ENCODE results near the gene PYY.
"Not testable (repeated sequence)": the region's sequence is repeated elsewhere in the genome, so short reads cannot be mapped to it uniquely, and the experiment has no call there.

Gene PYY

DNA sequence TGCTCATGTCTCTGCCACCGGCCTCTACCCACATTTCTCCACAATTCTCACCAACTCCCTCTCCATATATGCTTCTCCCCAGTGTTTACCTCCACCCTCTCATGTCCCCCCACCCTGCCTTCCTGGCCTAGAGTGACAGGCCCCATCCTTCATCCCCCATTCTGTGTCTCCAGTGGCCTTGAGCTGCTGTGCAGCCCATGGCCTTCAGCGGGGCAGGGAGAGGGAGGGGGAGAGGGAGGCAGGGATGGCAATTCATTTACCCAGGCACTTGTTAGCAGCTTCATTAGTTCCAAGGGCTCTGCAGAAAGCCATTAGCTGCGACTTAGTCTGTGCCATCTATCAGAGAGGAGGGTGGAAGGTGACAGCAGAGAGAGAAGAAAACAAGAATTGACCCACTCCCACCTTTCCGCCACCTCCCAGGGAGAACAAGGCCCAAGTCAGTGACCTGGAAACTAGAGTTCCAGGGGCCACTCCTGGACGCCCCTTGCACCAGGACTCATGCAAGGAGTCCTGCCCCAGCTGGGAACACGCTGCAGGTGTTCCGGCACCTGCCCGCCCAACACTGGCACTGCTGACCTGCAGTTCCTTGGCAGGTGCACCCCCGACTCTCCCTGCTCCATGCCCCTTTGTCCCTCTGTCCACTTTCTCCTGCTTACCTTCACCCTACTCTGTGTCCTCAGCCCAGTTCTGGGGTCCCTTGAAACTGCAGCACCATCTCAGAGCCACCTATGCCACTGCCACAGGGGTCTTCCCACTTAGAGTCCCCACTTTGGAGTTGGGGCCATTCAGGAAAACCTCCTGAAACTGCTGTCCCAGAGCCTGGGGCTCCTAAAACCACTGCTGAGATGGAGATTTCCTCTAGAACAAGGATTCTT is 23.5 kb upstream of the PYY start:
- DNase-seq: no peak

DNA sequence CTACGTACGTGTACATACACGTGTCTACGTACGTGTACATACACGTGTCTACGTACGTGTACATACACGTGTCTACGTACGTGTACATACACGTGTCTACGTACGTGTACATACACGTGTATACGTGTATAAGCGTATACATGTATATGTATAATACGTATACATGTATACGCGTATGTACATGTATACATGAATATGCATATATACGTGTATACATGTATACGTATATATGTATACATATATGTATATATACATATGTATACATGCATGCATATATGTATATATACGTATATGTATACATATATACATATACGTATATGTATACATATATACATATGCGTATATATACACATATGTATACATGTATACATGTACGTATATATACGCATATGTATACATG is 22.2 kb upstream of the PYY start:
- no peak for DNase-seq

DNA sequence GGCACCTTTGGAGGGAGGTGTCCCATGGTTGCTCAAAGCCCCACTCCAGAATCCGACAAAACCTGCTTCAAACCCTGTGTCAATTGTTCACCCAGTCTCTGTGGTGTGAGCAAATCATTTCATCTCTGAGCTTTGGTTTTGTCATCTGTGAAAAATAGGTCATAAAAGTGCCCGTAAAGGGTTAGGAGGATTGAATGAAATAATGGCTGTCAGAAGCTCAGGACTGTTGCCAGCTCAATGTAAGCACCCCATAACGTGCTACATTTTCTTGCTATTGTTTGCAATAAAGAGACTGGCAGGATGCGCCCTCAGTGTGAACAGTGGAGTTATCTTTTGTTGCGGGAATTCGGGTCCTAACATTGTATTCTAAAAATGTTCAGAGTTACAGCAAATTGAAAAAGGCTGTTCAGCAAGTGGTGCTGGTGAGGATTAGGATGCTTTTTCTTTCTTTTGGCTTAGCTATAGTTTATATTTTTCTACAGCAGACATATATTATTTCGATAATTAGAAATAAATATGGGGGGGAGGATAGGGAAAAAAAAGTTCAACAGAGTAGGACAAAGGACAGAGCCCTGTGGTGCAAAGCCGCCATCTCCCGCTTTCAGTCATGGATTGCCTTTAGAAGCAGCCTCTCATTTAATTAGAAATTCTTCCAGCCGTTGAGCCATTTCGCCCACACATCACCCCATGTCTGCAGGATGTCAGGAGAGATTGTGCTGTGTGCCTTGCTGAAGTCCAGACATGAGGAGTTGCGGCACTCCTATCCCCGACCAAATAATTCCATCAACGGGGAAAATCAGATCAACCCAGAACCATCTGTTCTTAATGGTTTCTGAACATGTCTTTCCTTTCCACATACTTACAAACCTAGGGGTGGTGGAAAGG is 20.9 kb upstream of the PYY start:
- DNase-seq: no peak

DNA sequence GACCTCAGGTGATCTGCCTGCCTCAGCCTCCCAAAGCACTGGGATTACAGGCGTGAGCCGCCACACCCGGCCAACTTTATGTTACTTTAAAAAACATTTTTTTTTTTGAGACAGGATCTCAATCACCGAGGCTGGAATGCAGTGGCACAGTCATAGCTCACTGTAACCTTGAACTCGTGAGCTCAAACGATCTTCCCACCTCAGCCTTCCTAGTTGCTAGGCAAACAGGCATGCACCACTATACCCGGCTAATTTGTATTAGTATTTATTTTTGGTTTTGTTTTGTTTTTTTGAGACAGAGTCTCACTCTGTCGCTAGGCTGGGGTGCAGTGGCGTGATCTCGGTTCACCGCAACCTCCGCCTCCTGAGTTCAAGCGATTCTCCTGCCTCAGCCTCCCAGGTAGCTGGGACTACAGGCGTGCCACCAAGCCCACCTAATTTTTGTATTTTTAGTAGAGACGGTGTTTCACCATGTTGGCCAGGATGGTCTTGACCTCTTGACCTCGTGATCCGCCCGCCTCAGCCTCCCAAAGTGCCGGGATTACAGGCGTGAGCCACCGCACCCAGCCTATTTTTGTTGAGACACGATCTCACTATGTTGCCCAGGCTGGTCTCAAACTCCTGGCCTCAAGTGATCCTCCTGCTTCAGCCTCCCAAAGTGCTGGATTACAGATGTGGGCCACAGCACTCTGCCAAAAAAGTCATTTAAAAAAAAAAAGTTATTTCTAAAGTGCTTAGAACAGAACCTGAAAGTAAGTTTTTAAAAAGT is 18.9 kb upstream of the PYY start:
- DNase-seq: not testable (repeated sequence)

DNA sequence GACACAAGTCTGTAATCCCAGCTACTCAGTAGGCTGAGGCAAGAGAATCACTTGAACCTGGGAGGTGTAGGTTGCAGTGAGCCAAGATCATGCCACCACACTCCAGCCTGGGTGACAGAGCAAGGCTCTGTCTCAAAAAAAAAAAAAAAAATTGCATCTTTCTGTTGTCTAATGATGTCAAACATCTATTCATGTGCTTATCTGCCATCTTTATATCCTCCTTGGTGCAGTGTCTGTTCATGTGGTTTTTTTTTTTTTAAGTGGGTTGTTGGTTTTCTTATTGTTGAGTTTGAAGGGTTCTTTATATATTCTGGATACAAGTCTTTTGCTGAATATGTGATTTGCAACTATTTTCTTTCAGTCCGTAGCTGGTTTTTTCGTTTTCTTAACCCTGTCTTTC is 17.7 kb upstream of the PYY start:
- DNase-seq: not testable (repeated sequence)

DNA sequence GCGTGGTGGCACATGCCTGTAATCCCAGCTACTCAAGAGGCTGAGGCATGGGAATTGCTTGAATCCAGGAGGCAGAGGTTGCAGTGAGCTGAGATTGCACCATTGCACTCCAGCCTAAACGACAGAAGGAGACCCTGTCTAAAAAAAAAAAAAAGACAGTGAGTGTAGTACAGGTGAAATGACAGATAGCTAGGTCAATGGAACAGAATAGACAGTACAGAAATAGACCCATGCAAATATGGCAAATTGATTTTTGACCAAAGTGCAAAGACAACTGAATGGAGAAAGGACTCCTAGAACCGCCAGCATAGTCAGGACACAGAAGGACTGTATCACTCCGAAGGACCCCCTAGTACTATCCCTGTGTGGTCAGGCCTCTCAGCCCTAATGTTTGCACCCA is 16.6 kb upstream of the PYY start:
- no peak for DNase-seq

DNA sequence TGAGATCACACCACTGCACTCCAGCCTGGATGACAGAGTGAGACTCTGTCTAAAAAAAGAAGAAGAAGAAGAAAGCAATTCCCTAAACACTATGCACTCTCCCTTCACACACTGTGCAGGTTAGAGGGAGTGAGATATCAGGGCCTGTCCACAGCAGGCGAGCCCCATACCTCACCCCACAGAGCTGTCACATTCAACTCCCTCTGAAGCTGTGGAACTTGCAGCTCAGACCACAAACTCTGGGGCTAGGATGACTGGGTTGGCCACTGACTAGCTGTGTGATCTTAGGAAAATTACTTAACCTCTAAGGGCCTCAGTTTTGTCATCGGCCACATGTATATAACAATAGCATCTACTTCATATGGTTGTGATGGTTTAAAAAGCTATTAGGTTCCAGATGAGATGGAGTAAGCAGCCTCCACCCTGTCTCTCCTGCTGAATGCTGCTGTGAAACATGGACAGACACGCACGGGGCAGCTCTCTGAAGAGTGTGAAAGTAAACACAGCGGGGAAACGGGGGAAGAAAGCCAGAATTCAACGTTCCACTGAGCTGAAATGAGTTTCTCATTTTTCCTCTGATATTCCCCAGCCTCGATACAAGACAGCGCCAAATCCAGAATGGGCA is 13.6 kb upstream of the PYY start:
- DNase-seq: no peak

DNA sequence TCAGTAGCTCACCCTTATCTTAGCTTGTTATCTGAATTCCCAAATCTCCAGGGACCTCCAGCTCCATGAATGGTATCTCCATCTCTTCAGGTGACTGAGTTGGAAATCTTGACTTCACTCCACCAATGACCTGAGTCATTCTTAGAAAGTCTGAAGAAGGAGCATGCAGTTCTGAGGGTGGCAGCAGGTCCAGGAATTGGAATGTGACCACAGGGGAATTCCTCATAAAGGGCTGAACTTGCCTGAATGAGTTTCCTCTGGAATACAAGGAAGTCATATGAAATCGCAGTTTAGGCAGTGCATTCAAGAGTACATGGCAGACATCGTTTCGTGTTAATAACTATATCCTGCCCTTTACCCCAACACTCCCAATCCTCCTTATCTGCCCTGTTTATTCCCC is 12.5 kb upstream of the PYY start:
- DNase-seq: no peak

DNA sequence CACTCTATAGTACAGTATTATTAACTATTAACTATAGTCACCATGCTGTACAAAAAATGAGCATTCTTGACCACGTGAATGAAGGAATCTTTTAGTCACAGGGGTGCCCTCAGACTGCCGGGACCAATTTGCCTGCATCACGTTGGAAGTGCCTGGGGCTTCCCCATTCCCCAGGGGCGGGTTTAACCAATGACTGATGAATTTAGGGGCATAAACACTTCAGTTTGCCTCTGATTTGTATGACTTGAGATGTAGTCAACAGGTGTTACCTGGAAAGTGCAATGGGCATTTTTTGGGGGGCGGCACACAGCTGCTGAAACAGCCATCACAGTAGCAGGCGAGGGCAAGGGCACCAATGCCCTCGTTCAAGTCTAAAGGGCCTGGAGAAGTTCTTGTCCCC is 8.7 kb upstream of the PYY start:
- no peak for DNase-seq

DNA sequence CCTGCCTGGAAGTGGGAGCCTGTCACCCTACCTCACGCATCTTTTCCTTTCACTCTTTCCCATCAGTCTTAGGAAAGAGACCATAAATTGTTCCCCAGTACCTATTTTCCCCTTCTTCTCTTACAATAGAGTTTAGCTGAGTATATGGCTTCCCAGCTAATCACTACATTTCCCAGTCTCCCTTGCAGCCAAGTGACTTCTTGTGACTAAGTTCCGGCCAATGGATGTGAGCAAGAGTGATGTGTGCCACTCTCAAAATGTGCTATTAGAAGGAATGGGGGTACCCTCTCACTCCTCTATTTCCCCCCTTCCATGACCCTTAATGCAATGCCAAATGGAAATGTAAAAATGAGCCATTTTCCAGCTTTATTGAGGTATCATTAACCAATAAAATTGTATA is 8.2 kb upstream of the PYY start:
- DNase-seq: no peak

DNA sequence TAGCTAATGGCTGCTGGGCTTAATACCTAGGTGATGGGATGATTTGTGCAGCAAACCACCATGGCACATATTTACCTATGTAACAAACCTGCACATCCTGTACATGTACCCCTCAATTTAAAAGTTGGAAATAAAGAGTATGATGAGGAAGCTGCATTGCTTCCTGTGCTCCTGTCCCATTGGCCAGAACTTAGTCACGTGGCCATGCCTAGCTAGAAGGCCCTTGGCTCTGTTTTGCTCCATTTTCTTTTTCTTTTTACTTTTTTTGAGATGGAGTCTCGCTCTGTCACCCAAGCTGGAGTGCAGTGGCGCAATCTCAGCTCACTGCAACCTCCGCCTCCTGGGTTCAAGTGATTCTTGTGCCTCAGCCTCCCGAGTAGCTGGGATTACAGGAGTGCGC is 7.6 kb upstream of the PYY start:
- not testable (repeated sequence) for DNase-seq

DNA sequence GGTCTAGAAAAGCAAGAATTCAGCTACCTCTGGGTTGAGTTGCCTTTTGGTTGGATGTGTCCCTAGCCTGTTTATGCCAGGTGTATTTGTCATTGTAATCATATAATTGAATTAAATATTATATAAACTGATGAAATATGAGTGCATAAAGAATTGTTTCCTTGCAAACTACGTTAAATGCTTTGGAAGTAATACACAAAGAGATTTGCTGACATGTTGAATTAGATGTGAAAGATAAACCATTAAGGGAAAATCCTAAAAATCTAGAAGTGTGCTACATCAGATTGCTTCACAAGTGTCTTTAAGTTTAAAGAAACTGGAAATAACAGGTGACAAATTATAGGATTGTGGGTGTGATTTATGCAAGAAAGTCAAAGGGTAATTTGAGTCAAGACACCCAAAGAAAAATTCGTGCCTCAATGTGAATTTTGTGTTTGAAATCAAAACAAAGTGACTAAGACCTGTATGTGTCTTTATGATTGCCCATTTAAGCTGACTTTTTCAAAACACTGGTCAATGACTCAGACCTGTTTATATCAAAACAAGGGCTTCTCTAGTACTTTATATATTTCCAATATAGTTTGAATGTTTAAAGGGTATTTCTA is 5.1 kb upstream of the PYY start:
- no peak for DNase-seq

DNA sequence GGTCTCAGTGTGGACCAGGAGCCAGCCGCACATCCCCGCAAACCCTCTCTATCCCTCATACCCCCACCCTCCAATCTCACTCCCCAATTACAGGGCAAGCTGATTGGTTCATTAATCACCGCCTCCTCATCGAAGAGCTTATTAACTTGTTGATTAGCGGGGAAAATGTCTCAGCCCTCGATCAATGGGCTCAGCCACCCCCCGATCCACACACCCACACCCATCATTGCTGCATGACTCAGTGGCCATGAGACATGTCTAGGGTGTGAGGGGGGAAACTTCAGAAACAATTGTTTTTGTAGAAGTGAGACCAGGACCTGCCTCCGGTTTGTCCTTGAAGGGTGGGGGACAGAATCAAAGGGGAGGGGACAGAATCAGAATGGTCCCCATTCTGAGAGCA is 2.5 kb upstream of the PYY start:
- no peak for DNase-seq

DNA sequence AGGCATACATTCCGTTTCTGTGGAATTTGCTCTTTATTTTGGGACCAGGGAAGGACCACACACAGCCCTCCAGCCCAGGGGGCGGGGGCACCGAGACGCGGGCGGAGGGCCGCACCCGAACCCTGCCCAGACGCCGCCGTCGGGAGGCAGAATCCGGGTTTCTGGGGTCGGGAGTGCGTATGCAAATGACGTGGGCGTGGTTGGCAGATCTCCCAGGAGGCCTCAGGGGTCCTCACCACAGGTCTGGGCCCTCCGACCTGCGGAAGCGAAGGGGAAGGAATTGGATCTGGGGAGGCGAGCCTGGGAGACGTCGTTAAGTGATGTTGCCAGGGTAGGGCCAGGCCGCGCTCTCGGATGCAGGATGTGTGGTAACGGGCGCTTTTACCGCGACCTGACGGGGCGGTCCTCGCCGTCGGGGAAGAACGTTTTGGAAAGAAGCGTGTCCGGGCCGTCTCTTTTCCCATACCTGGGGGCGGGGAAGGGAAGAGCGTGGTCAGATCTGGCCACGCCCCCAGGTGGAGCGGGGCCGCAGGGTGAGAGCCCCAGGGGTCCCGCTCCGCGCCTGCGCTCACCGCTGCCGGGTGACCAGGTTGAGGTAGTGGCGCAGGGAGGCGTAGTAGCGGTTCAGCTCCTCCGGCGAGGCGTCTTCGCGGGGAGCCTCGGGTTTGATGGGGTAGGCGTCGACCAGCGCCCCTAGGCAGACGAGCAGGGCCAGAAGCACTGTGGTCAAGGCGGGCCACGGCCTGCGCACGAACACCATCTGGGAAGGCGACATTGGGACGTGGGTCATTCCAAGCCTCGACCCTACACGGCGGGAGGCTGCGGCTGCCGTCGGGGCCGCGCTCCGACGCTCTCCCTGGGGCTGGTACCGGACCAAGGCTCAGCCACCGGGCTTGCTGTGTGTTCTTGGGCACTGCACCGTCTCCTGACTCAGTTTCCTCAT is 745 bp downstream of the PYY start:
- DNase-seq: no peak

DNA sequence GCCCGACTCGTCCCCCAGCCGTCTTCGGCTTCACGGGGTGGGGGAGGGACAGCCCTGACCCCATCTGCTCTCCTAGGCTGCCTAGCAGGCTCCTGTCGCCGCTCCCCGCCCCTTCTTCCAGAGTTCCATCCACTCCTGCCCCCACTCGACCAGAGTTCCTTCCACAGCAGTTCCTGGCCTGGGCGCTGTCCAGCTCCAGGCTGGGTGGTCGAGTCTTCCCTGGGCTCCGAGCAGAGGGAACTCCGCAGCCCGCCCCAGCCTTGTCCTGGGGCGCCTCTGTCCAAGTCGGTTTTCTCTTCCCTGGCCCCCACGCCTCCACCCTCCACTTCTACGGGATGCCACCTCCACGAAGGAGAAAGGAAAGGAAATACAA is 1.4 kb downstream of the PYY start:
- no peak for DNase-seq

DNA sequence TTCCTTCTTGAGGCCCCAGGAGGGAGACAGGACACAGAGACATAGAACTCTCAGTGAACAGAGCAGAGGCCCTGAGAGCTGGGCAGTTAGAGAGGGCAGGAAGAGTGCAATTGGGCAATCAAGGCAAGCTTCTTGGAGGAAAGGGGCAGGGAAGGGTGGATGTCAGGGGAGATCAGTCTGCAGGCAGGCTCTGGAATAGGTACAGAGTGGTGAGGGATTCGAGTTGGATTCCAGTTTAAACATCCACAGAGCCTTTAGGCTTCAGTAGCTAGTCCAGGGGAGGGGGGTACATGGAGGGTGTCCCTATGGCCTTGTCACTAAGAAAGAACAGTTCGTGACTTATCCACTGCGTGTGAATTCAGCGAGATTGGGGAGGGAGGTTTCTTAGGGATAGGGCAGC is 2.0 kb downstream of the PYY start:
- DNase-seq: no peak

DNA sequence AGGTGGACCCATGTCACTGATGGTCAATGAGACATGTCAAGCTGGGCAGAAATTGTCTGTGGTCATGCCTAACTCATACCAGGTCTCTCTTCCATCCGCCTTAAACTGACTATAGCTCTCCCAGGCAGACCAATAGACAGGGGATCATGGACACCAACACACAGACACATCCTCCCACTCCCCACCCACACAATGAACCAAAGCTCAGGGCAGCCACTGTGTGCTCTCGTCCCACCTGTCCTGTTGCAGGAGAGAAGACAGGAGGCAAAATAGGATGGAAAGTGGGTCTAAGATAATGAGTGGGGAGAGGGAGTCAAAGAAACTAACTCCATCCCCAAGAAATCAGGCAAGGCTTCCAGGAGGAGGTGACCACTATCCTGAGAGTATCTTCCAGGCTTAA is 3.2 kb downstream of the PYY start:
- no peak for DNase-seq

DNA sequence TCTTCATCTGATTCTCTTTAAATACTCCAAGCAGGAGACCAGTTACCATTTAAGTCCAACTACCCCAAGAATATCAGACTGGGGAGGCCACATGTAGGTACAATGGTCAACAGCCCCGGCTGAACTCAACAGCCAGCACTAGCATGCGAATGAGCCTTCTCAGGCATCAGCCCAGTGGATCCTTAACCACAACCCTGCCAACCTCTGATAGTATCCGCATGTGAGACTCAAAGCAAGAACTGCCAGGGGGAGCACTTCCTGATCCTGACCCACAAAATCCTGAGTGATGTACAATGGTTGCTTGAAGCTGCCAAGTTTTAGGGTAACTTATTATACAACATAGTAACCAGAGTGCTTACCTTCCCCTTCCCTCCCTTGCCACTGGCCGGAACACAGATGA is 4.0 kb downstream of the PYY start:
- DNase-seq: no peak

DNA sequence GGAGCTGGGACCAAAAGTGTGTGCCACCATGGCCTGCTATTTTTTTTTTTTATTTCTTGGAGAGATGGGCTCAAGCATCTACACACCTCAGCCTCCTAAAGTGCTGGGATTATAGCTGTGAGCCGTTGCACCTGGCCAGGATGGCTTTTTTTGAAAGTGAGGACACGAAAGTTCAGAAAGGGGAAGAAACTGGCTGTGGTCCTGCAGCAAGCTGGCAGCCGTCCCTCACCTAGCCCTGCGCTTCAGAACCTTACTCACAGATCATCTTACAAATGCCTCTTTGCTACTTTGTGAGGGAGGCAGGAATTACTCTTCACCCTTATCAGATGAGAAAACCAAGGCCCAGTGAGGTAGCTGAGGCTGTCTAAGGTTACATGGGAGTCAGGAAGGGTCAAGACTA is 7.0 kb downstream of the PYY start:
- no peak for DNase-seq

DNA sequence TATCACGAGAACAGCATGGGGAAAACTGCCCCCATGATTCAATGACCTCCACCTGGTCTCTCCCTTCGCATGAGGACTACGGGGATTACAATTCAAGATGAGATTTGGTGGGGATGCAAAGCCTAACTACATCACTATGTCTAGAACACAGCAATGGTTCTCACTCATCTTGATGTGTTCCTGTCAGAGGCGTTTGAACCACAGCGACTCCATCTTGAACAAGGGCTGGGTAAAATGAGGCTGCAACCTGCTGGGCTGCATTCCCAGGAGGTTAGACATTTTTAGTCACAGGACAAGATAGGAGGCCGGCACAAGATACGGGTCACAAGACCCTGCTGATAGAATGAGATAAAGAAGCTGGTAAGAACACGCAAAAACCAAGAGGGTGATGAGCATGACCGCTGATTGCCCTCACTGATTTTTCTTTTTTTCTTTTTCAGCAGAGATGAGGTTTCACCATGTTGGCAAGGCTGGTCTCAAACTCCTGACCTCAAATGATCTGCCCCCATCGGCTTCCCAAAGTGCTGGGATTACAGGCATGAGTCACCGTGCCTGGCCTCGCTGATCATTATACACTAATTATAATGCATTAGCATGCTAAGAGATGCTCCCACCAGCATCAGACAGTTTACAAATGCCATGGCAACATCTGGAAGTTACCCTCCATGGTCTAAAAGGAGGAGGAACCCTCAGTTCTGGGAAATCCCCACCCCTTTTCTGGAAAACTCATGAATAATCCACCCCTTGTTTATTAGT is 8.5 kb downstream of the PYY start:
- DNase-seq: peak; percentile 34

All from fibroblast of upper back skin (primary cell).